ENCODE results near the gene UBR2.

Gene UBR2

GRCh38 chr6:42735976-42736375 lies 172.1 kb downstream of the UBR2 start:
- DNase-seq = no peak

GRCh38 chr6:42740725-42741124 lies 176.9 kb downstream of the UBR2 start:
- no peak for DNase-seq

DNA sequence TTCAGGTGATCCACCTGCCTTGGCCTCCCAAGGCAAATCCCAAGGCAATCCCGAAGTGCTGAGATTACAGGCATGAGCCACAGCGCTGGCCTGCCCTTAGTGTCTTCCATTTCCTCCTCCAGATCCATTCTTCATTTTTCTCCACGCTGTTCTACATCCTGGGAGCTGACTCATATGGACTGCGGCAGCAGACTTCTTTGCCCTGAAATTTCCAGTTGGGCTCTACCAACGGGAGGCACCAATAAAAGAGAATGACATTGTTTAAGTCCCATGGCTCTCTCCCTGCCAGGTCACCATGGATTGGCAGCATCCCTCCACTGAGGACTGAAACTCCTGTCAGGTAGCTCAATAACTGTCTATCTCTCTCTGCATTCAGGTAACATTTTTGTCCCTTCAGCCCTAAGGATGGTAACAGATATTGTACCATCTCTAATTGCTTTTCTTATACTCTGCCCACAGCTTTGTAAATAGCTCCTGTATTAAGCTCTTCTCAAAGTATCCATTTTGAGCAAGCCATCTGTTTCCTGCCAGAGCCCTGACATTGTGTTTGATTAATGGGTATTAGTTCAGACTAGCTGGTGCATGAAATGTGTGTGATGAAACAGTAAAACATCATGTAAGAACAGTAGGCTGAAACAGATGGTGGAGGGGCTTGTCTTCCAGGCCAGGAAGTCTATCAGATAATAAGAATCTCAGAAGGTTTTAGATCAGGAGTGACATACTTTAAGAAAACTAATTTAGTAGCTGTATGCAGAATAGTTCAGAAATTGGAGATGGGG lies 178.5 kb downstream of the UBR2 start:
- peak; percentile 47 for DNase-seq
